Suppressor macrophage treated with lipopolysaccharide for 4 hours (primary cell): Measurements from ENCODE around the gene CHCHD6.
A peak's percentile ranks its signal among the peaks of the same experiment; 100 is the strongest.

Experiments
- DNase-seq: peaks from one replicate; pipeline ENCODE4 v3.0.0-alpha.2; 2020

Gene CHCHD6

GRCh38 chr3:126983653-126984390 lies 279.8 kb downstream of the CHCHD6 start:
- DNase-seq = peak; percentile 27

- DNase-seq = no peak
Observed at GRCh38 chr3:126984391-126985131, 280.5 kb downstream of the CHCHD6 start.

GRCh38 chr3:126985132-126985985 lies 281.3 kb downstream of the CHCHD6 start:
- DNase-seq = no peak

GRCh38 chr3:126986001-126986400 lies 282.0 kb downstream of the CHCHD6 start:
- no peak for DNase-seq

GRCh38 chr3:126987129-126987528 lies 283.1 kb downstream of the CHCHD6 start:
- DNase-seq = no peak

- no peak for DNase-seq
Observed at GRCh38 chr3:126987596-126987995, 283.6 kb downstream of the CHCHD6 start.

GRCh38 chr3:126988451-126989021 lies 284.5 kb downstream of the CHCHD6 start:
- DNase-seq = no peak

GRCh38 chr3:126989316-126990023 lies 285.4 kb downstream of the CHCHD6 start:
- no peak for DNase-seq

GRCh38 chr3:126990024-126990700 lies 286.1 kb downstream of the CHCHD6 start:
- no peak for DNase-seq

- no peak for DNase-seq
Observed at GRCh38 chr3:126990890-126991289, 286.9 kb downstream of the CHCHD6 start.

GRCh38 chr3:126991366-126992200 lies 287.5 kb downstream of the CHCHD6 start:
- no peak for DNase-seq

- DNase-seq = no peak
Observed at GRCh38 chr3:126992216-126992615, 288.2 kb downstream of the CHCHD6 start.

GRCh38 chr3:126992776-126993175 lies 288.7 kb downstream of the CHCHD6 start:
- DNase-seq = no peak

- DNase-seq = no peak
Observed at GRCh38 chr3:126993436-126993835, 289.4 kb downstream of the CHCHD6 start.

GRCh38 chr3:126994661-126995245 lies 290.7 kb downstream of the CHCHD6 start:
- DNase-seq = no peak

GRCh38 chr3:126995254-126995780 lies 291.3 kb downstream of the CHCHD6 start:
- DNase-seq = no peak

GRCh38 chr3:126995926-126996512 lies 292.0 kb downstream of the CHCHD6 start:
- no peak for DNase-seq

GRCh38 chr3:126996905-126997304 lies 292.9 kb downstream of the CHCHD6 start:
- DNase-seq = no peak

- DNase-seq = no peak
Observed at GRCh38 chr3:126997455-126998038, 293.5 kb downstream of the CHCHD6 start.
